BLaER1 (cell line): ENCODE data around the gene CPTP.
A peak's percentile ranks its signal among the peaks of the same experiment; 100 is the strongest.

Experiments used
- H3K27ac ChIP-seq: shearing (Covaris generic); formaldehyde crosslinking; 2 replicates; pipeline ENCODE4 v1.8.1; 2022
- H3K27me3 ChIP-seq: shearing (Covaris generic); formaldehyde crosslinking; 2 replicates; pipeline ENCODE4 v1.8.1; 2022
- H3K36me3 ChIP-seq: shearing (Covaris generic); formaldehyde crosslinking; 2 replicates; pipeline ENCODE4 v1.8.1; 2022
- H3K4me1 ChIP-seq: shearing (Covaris generic); formaldehyde crosslinking; 2 replicates; pipeline ENCODE4 v1.8.1; 2022
- H3K4me2 ChIP-seq: shearing (Covaris generic); formaldehyde crosslinking; 2 replicates; pipeline ENCODE4 v1.8.1; 2022
- H3K4me3 ChIP-seq: shearing (Covaris generic); formaldehyde crosslinking; 2 replicates; pipeline ENCODE4 v1.8.1; 2022
- H3K9ac ChIP-seq: shearing (Covaris generic); formaldehyde crosslinking; 2 replicates; pipeline ENCODE4 v1.8.1; 2022
- H3K9me3 ChIP-seq: shearing (Covaris generic); formaldehyde crosslinking; 2 replicates; pipeline ENCODE4 v1.8.1; 2022
- H4K20me1 ChIP-seq: shearing (Covaris generic); formaldehyde crosslinking; 2 replicates; pipeline ENCODE4 v1.8.1; 2022
- Cebpa-rat ChIP-seq: shearing (Covaris generic); IDR thresholded peaks from 2 replicates; pipeline ENCODE4 v1.8.1; 2022

Gene CPTP

GRCh38 chr1:1356166-1356795 is 31.7 kb downstream of the CPTP start:
- H4K20me1 ChIP-seq = peaks cover 31% of the 10 kb centered on the region
- no peak overlapping the region for H3K4me3 ChIP-seq
- H3K4me1 ChIP-seq = peaks cover 70% of the 10 kb centered on the region
- H3K9me3 ChIP-seq = no peaks in the 10 kb centered on the region
- no peak for TF ChIP-seq Cebpa-rat
- H3K27ac ChIP-seq = no peak overlapping the region
- H3K9ac ChIP-seq = no peak overlapping the region
- H3K27me3 ChIP-seq = peaks cover 37% of the 10 kb centered on the region
- no peaks in the 10 kb centered on the region for H3K36me3 ChIP-seq
- H3K4me2 ChIP-seq = no peak overlapping the region

- no peak overlapping the region for H3K9ac ChIP-seq
- no peaks in the 10 kb centered on the region for H3K9me3 ChIP-seq
- H3K27ac ChIP-seq = no peak overlapping the region
- peak overlapping the region; percentile 97; the same call in 1 of the 2 replicates for H3K4me2 ChIP-seq
- H3K36me3 ChIP-seq = no peaks in the 10 kb centered on the region
- H3K4me3 ChIP-seq = no peak overlapping the region
- no peak for TF ChIP-seq Cebpa-rat
- peaks cover 64% of the 10 kb centered on the region for H3K4me1 ChIP-seq
- H4K20me1 ChIP-seq = peaks cover 27% of the 10 kb centered on the region
- peaks cover 37% of the 10 kb centered on the region for H3K27me3 ChIP-seq
These were observed 32.3 kb downstream of the CPTP start for GRCh38 chr1:1356796-1357401.

GRCh38 chr1:1357871-1358432 is 33.4 kb downstream of the CPTP start:
- peak overlapping the region; percentile 58; the same call in 1 of the 2 replicates for H3K27ac ChIP-seq
- H3K9ac ChIP-seq = no peak overlapping the region
- no peak for TF ChIP-seq Cebpa-rat
- peaks cover 16% of the 10 kb centered on the region for H4K20me1 ChIP-seq
- no peaks in the 10 kb centered on the region for H3K9me3 ChIP-seq
- H3K27me3 ChIP-seq = peaks cover 26% of the 10 kb centered on the region
- no peaks in the 10 kb centered on the region for H3K36me3 ChIP-seq
- no peak overlapping the region for H3K4me3 ChIP-seq
- peak overlapping the region; percentile 97 for H3K4me2 ChIP-seq
- H3K4me1 ChIP-seq = peaks cover 53% of the 10 kb centered on the region

GRCh38 chr1:1358433-1359271 is 34.0 kb downstream of the CPTP start, which contains the start of gene MXRA8:
TSS of gene MXRA8 (minus strand) at chr1:1358555. CDS start at chr1:1358504, 51 bp downstream.
- Histone ChIP-seq H3K9ac (peak within 1 kb of the TSS; percentile 61; the same call in 1 of the 2 replicates), H3K27ac (peak within 1 kb of the TSS; percentile 58), H3K4me3 (peak within 1 kb of the TSS; percentile 44), H3K4me1 (peaks cover 46% of the 10 kb centered on the region), H3K36me3 (no peaks in the 10 kb centered on the region), H4K20me1 (peaks cover 9% of the 10 kb centered on the region), H3K9me3 (no peaks in the 10 kb centered on the region), H3K27me3 (peaks cover 19% of the 10 kb centered on the region), H3K4me2 (peak within 1 kb of the TSS; percentile 97)
- TF ChIP-seq Cebpa-rat = no peak

GRCh38 chr1:1359308-1359663 is 34.7 kb downstream of the CPTP start:
- Histone ChIP-seq H3K4me1 (peaks cover 40% of the 10 kb centered on the region), H3K27me3 (peaks cover 13% of the 10 kb centered on the region), H3K4me2 (peak overlapping the region; percentile 97), H4K20me1 (peaks cover 3% of the 10 kb centered on the region), H3K36me3 (no peaks in the 10 kb centered on the region), H3K9me3 (no peaks in the 10 kb centered on the region), H3K9ac (peak overlapping the region; percentile 61; the same call in 1 of the 2 replicates), H3K27ac (peak overlapping the region; percentile 58), H3K4me3 (peak overlapping the region; percentile 44)
- TF ChIP-seq Cebpa-rat = no peak

GRCh38 chr1:1359664-1360468 is 35.3 kb downstream of the CPTP start:
- Histone ChIP-seq H3K36me3 (no peaks in the 10 kb centered on the region), H4K20me1 (no peaks in the 10 kb centered on the region), H3K4me3 (no peak overlapping the region), H3K9me3 (no peaks in the 10 kb centered on the region), H3K4me1 (peaks cover 34% of the 10 kb centered on the region), H3K27me3 (peaks cover 7% of the 10 kb centered on the region), H3K27ac (no peak overlapping the region), H3K9ac (no peak overlapping the region), H3K4me2 (peak overlapping the region; percentile 97)
- TF ChIP-seq Cebpa-rat = no peak

- H3K27ac ChIP-seq = no peak overlapping the region
- H3K36me3 ChIP-seq = no peaks in the 10 kb centered on the region
- peaks cover 33% of the 10 kb centered on the region for H3K4me1 ChIP-seq
- H4K20me1 ChIP-seq = no peaks in the 10 kb centered on the region
- no peak overlapping the region for H3K4me2 ChIP-seq
- no peak for TF ChIP-seq Cebpa-rat
- H3K9me3 ChIP-seq = peaks cover 1% of the 10 kb centered on the region; the same call in 1 of the 2 replicates
- no peak overlapping the region for H3K9ac ChIP-seq
- no peak overlapping the region for H3K4me3 ChIP-seq
- H3K27me3 ChIP-seq = no peaks in the 10 kb centered on the region
These were observed 36.0 kb downstream of the CPTP start for GRCh38 chr1:1360506-1361169.

- no peaks in the 10 kb centered on the region for H3K36me3 ChIP-seq
- no peaks in the 10 kb centered on the region for H3K27me3 ChIP-seq
- H3K9me3 ChIP-seq = peaks cover 9% of the 10 kb centered on the region
- no peaks in the 10 kb centered on the region for H4K20me1 ChIP-seq
- TF ChIP-seq Cebpa-rat = no peak
- no peak overlapping the region for H3K27ac ChIP-seq
- H3K4me3 ChIP-seq = no peak overlapping the region
- no peak overlapping the region for H3K4me2 ChIP-seq
- H3K4me1 ChIP-seq = peaks cover 33% of the 10 kb centered on the region
- H3K9ac ChIP-seq = no peak overlapping the region
These were observed 36.8 kb downstream of the CPTP start for GRCh38 chr1:1361233-1361981.
